ENCODE results near the gene PLEKHA8.

Gene PLEKHA8

GRCh38 chr7:30154111-30154587 is 125.9 kb downstream of the PLEKHA8 start:
- H3K4me1 ChIP-seq (ENCODE audit: control insufficient read depth in 1 of 2, insufficient read depth in 1 of 2, low read depth in 1 of 2, low read length in 1 of 2) = peaks cover 13 to 38% of the 10 kb centered on the region in 2 experiments
- no peak overlapping the region for H3K27ac ChIP-seq
- no peaks in the 10 kb centered on the region for H3K9me3 ChIP-seq
- no peak overlapping the region for H3K4me3 ChIP-seq (ENCODE audit: low read depth in 1 of 2, low read length in 1 of 2)
- H3K36me3 ChIP-seq = peaks cover 27% of the 10 kb centered on the region
- H3K27me3 ChIP-seq = no peaks in the 10 kb centered on the region
- TF ChIP-seq CTCF (IDR thresholded peaks at IDR 0.05) = no peak

- no peaks in the 10 kb centered on the region for H3K9me3 ChIP-seq
- no peak for TF ChIP-seq CTCF (IDR thresholded peaks at IDR 0.05)
- no peak overlapping the region for H3K4me3 ChIP-seq (ENCODE audit: low read depth in 1 of 2, low read length in 1 of 2)
- H3K27me3 ChIP-seq = no peaks in the 10 kb centered on the region
- peaks cover 22 to 42% of the 10 kb centered on the region in 2 experiments for H3K4me1 ChIP-seq (ENCODE audit: control insufficient read depth in 1 of 2, insufficient read depth in 1 of 2, low read depth in 1 of 2, low read length in 1 of 2)
- peaks cover 23% of the 10 kb centered on the region for H3K36me3 ChIP-seq
- H3K27ac ChIP-seq = no peak overlapping the region
Measured at GRCh38 chr7:30155481-30155880, 127.3 kb downstream of the PLEKHA8 start.

DNA sequence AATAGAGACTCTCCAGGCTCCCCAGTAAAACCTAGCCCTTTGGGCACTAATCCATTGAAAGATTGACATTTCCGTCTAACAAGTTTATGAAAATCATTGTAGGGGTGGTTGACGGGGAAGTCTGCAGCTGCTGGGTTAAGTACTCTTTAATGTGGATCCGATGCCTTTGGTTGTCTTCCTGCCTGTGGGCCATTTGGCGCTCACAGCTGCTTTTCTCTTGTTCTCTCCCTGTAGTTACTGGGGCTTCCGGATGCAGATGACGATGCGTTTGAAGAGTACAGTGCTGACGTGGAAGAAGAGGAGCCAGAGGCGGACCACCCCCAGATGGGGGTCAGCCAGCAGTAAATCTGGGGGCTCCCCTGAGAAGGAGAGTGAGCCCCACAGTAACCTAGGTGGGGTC is 129.0 kb downstream of the PLEKHA8 start:
- no peaks in the 10 kb centered on the region for H3K27me3 ChIP-seq
- H3K9me3 ChIP-seq = no peaks in the 10 kb centered on the region
- peaks cover 39 to 59% of the 10 kb centered on the region in 2 experiments for H3K4me1 ChIP-seq (ENCODE audit: control insufficient read depth in 1 of 2, insufficient read depth in 1 of 2, low read depth in 1 of 2, low read length in 1 of 2)
- peak overlapping the region; percentile 9 for H3K27ac ChIP-seq
- no peak overlapping the region for H3K4me3 ChIP-seq (ENCODE audit: low read depth in 1 of 2, low read length in 1 of 2)
- TF ChIP-seq CTCF (IDR thresholded peaks at IDR 0.05) = no peak
- H3K36me3 ChIP-seq = peaks cover 16% of the 10 kb centered on the region

DNA sequence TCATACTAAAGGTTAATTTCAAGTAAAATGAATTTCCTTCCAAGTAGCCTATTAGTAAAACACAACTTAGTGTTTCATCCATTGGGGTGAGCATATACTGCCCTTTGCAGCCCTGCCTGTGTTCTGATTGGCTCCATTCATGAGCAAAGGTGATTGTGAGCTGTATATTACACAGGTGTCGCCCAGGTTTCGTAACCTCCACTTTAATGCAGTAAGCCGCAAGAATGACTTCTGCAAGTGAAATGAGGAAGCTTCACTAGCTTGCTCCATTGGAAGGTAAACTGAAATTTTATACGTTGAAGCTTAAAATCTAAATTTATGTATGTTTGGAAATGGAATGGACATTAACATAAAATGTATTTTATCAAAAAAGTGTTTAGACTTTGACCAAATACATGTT is 131.0 kb downstream of the PLEKHA8 start:
- Histone ChIP-seq H3K9me3 (no peaks in the 10 kb centered on the region), H3K36me3 (peaks cover 4% of the 10 kb centered on the region), H3K4me1 (ENCODE audit: control insufficient read depth in 1 of 2, insufficient read depth in 1 of 2, low read depth in 1 of 2, low read length in 1 of 2) (peaks cover 59 to 79% of the 10 kb centered on the region in 2 experiments), H3K27me3 (no peaks in the 10 kb centered on the region), H3K4me3 (ENCODE audit: low read depth in 1 of 2, low read length in 1 of 2) (peak overlapping the region; percentile 44 to 45), H3K27ac (peak overlapping the region; percentile 89)
- TF ChIP-seq CTCF (IDR thresholded peaks at IDR 0.05) = no peak

GRCh38 chr7:30159698-30160143 is 131.5 kb downstream of the PLEKHA8 start:
- peak overlapping the region; percentile 44 to 45 for H3K4me3 ChIP-seq (ENCODE audit: low read depth in 1 of 2, low read length in 1 of 2)
- H3K27me3 ChIP-seq = no peaks in the 10 kb centered on the region
- no peak for TF ChIP-seq CTCF (IDR thresholded peaks at IDR 0.05)
- H3K9me3 ChIP-seq = no peaks in the 10 kb centered on the region
- H3K4me1 ChIP-seq (ENCODE audit: control insufficient read depth in 1 of 2, insufficient read depth in 1 of 2, low read depth in 1 of 2, low read length in 1 of 2) = peaks cover 61 to 82% of the 10 kb centered on the region in 2 experiments
- H3K36me3 ChIP-seq = peaks cover 4% of the 10 kb centered on the region
- peak overlapping the region; percentile 89 for H3K27ac ChIP-seq
